NCI-H774 (cell line): Measurements from ENCODE around the gene RO60.

Source experiments
- DNase-seq: peaks from one replicate; lab custom pipeline; 2025; lab: John Stamatoyannopoulos, UW

Gene RO60

DNA sequence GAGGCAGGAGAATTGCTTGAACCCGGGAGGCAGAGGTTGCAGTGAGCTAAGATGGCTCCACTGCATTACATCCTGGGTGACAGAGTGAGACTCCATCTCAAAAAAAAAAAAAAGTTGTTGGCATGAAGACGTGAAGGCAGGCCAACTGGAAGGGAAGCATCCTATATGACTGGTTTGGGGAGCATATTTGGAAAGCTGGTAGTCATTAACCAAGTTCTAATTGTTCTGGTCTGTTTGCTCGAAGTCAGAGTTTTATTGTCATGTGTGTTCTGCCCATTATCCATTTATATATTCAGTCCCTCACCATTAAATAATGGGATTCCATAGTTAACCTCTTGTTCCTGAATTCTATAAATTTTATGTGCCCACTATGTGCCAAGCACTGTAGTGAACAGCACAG is 49.1 kb downstream of the RO60 start:
- DNase-seq = no peak
